ENCODE results near the gene UBN2. TPM values are rescaled to one million over a fixed set of nuclear protein-coding genes. Genes with fewer than 3 reads are reported as not detected.

The UBN2 gene
- total and polyA plus RNA-seq, 2 of the 13 experiments (the other 11 are each of a cell fraction or from before 2014, with no cell fraction given): 5.6 to 5.7 TPM

GRCh38 chr7:139242741-139243281 lies 11.8 kb downstream of the UBN2 start (continued):
- TF ChIP-seq UBTF (CRISPR knock-in tag; IDR thresholded peaks at IDR 0.05) (no peak), RFX5 (IDR thresholded peaks at IDR 0.05; ENCODE audit: low read depth, low read length) (no peak)

- no peak for FAIRE-seq
- CTCF ChIA-PET (ENCODE audit: low intra/inter-chr PET ratio, low total read pairs): no interaction called here
- no peak overlapping the region for H2AFZ ChIP-seq (ENCODE audit: low read length)
- ATAC-seq: no peak
- 0 out of 2 replicates have a peak, but pooled peaks cover 4% of the 10 kb centered on the region for H4K20me1 ChIP-seq (ENCODE audit: insufficient read depth, low read length)
- no peaks in the 10 kb centered on the region for H3K9me3 ChIP-seq (ENCODE audit: low read length)
- H3K9ac ChIP-seq (ENCODE audit: insufficient read depth, low read depth, low read length): no peak overlapping the region
- intact Hi-C loops (cut with micrococcal nuclease; ENCODE audit: unreplicated experiment): no loop called here
- POLR2A ChIA-PET: no interaction called here
- in situ Hi-C loops (cut with HindIII; ENCODE audit: extremely low pct_ligation_motif_present, low pct_unique_long_range_greater_than_20kb): no loop called here
- no peaks in the 10 kb centered on the region for H3K4me1 ChIP-seq (ENCODE audit: insufficient read depth, low read length)
- no peak overlapping the region for H3K4me3 ChIP-seq (replicated peaks in 1 of 3; ENCODE audit: insufficient read depth in 1 of 3, low read depth in 2 of 3, low read length in 3 of 3)
- 100% methylated on average over 1 of the region's 1 CpG for WGBS (ENCODE audit: low lambda C conversion rate)
- H3K27me3 ChIP-seq (ENCODE audit: control insufficient read depth in 1 of 2, insufficient read depth in 2 of 2, low read length in 2 of 2): no peaks in the 10 kb centered on the region
- H3K79me2 ChIP-seq (ENCODE audit: insufficient read depth, low read length): peaks cover 2% of the 10 kb centered on the region
- no TSS peak for BruUV-seq (replicated peaks)
- H3K4me2 ChIP-seq (ENCODE audit: low read depth, low read length): no peak overlapping the region
- peaks cover 2 to 75% of the 10 kb centered on the region in 2 experiments for H3K36me3 ChIP-seq (replicated peaks in 1 of 2; ENCODE audit: control insufficient read depth in 1 of 2, insufficient read depth in 2 of 2, low read length in 2 of 2)
- no peak overlapping the region for H3K27ac ChIP-seq (ENCODE audit: extremely low read length, insufficient read depth, low read length)
- no peak for DNase-seq (ENCODE audit: low spot score)
- TF ChIP-seq ARID4A (CRISPR knock-in tag; IDR thresholded peaks at IDR 0.05; ENCODE audit: borderline replicate concordance) (no peak), ZNF224 (CRISPR knock-in tag; IDR thresholded peaks at IDR 0.05) (no peak), SIN3A (IDR thresholded peaks at IDR 0.05; ENCODE audit: borderline replicate concordance, low read depth, low read length) (no peak), FLYWCH1 (CRISPR knock-in tag; IDR thresholded peaks at IDR 0.05) (no peak), KLF16 (CRISPR knock-in tag; IDR thresholded peaks at IDR 0.05) (no peak), BRD4 (CRISPR knock-in tag; IDR thresholded peaks at IDR 0.05) (no peak), BRF2 (CRISPR knock-in tag; IDR thresholded peaks at IDR 0.05) (no peak), ATF4 (CRISPR knock-in tag; IDR thresholded peaks at IDR 0.05) (no peak), HMG20A (CRISPR knock-in tag; IDR thresholded peaks at IDR 0.05; ENCODE audit: borderline replicate concordance) (no peak), ZNF747 (CRISPR knock-in tag; IDR thresholded peaks at IDR 0.05; ENCODE audit: borderline replicate concordance) (no peak), ZNF44 (CRISPR knock-in tag; IDR thresholded peaks at IDR 0.05) (no peak), HIVEP1 (CRISPR knock-in tag; IDR thresholded peaks at IDR 0.05) (no peak), GABPB1 (CRISPR knock-in tag; IDR thresholded peaks at IDR 0.05) (no peak)
Measured at GRCh38 chr7:139245401-139245800, 14.4 kb downstream of the UBN2 start.
